NCI-H1694 treated with DMSO at 0.1 percent for 48 hours (cell line): ENCODE measurements around the gene PHF23.

Source experiments
- DNase-seq: peaks from one replicate; lab custom pipeline; 2025; lab: John Stamatoyannopoulos, UW

Gene PHF23

GRCh38 chr17:7237761-7238419 is 1.4 kb downstream of the PHF23 start:
- no peak for DNase-seq

- no peak for DNase-seq
Observed at GRCh38 chr17:7237266-7237760, 1.9 kb downstream of the PHF23 start.

GRCh38 chr17:7236808-7237207 is 2.4 kb downstream of the PHF23 start:
- DNase-seq, result no peak

GRCh38 chr17:7235693-7236665 is 3.3 kb downstream of the PHF23 start:
- DNase-seq, result no peak

- DNase-seq, result peak; percentile 90
Observed at GRCh38 chr17:7234083-7234951, 4.9 kb downstream of the PHF23 start, which contains the start of gene DVL2. Gene DVL2 (minus strand): TSS chr17:7234517. CDS start chr17:7234262, 255 bp downstream.

- no peak for DNase-seq
Observed at GRCh38 chr17:7233701-7234082, 5.6 kb downstream of the PHF23 start.

- DNase-seq, result no peak
Observed at GRCh38 chr17:7232114-7232513, 7.1 kb downstream of the PHF23 start.

- no peak for DNase-seq
Observed at GRCh38 chr17:7229504-7229903, 9.8 kb downstream of the PHF23 start.

- DNase-seq, result no peak
Observed at GRCh38 chr17:7228920-7229319, 10.3 kb downstream of the PHF23 start.

GRCh38 chr17:7226721-7227710 is 12.2 kb downstream of the PHF23 start:
- DNase-seq, result no peak

GRCh38 chr17:7225711-7226331 is 13.4 kb downstream of the PHF23 start:
- no peak for DNase-seq

- no peak for DNase-seq
Observed at GRCh38 chr17:7224661-7225111, 14.6 kb downstream of the PHF23 start.

GRCh38 chr17:7224110-7224509 is 15.1 kb downstream of the PHF23 start:
- DNase-seq, result no peak

- no peak for DNase-seq
Observed at GRCh38 chr17:7223375-7223774, 15.9 kb downstream of the PHF23 start.

GRCh38 chr17:7222972-7223292 is 16.3 kb downstream of the PHF23 start:
- no peak for DNase-seq

- DNase-seq, result no peak
Observed at GRCh38 chr17:7222093-7222971, 16.9 kb downstream of the PHF23 start.

GRCh38 chr17:7221278-7222092 is 17.8 kb downstream of the PHF23 start:
- no peak for DNase-seq

- peak; percentile 32 for DNase-seq
Observed at GRCh38 chr17:7220593-7221277, 18.5 kb downstream of the PHF23 start.
